Sigmoid colon (tissue), 4 donors: ENCODE results near the gene NCOA1.

Source experiments
- POLR2AphosphoS5 ChIP-seq, 4 donors: sonication (generic); formaldehyde crosslinking; IDR thresholded peaks; one replicate each; pipeline ENCODE4 v1.6.1; 2017; ENCODE audit warnings: antibody characterized with exemption in 4 of 4
- TF ChIP-seq, protein P1 (sequence below), 4 experiments: fragments of 450-650 bp in 3 of 4; fragments of 200-600 bp in 1 of 4; IDR thresholded peaks; one replicate each; pipeline ENCODE4 v1.5.1; 2016 to 2019; ENCODE audit warnings: antibody characterized with exemption in 4 of 4, mild to moderate bottlenecking in 3 of 4, moderate library complexity in 2 of 4

DNA sequence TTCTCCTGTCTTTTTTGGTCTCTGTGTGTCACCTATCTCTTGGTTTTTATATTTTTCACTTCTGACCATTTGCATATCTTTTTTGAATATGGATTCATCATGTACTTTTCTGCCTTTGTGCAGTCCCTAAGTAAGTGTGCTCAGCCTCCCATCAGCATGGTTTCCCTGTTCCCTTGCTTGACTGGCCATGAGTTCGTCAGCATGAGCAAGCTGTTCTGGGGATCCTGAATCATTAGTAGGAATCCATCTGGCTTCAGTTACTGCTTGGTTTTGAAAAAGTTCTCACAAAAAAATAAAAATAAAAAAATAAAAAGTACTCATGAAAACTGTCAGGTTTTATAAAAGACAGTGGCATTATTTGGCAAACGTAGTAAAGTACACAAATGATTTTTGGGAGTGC is 144.1 kb downstream of the NCOA1 start:
- TF ChIP-seq, protein P1, sequence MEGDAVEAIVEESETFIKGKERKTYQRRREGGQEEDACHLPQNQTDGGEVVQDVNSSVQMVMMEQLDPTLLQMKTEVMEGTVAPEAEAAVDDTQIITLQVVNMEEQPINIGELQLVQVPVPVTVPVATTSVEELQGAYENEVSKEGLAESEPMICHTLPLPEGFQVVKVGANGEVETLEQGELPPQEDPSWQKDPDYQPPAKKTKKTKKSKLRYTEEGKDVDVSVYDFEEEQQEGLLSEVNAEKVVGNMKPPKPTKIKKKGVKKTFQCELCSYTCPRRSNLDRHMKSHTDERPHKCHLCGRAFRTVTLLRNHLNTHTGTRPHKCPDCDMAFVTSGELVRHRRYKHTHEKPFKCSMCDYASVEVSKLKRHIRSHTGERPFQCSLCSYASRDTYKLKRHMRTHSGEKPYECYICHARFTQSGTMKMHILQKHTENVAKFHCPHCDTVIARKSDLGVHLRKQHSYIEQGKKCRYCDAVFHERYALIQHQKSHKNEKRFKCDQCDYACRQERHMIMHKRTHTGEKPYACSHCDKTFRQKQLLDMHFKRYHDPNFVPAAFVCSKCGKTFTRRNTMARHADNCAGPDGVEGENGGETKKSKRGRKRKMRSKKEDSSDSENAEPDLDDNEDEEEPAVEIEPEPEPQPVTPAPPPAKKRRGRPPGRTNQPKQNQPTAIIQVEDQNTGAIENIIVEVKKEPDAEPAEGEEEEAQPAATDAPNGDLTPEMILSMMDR (IDR thresholded peaks at IDR 0.05), result no peak
- TF ChIP-seq POLR2AphosphoS5 (IDR thresholded peaks at IDR 0.05), result no peak
